IPS-20b (cell line): ENCODE data around the gene CYP2A6.
"Not testable (repeated sequence)": the region's sequence is repeated elsewhere in the genome, so short reads cannot be mapped to it uniquely, and the experiment has no call there.

Experiments
- H3K27ac ChIP-seq: one replicate; pipeline ENCODE4 v1.5.1; 2013; ENCODE audit warnings: low read length
- H3K27me3 ChIP-seq: 2 replicates; pipeline ENCODE4 v1.6.1; 2013; ENCODE audit warnings: mild to moderate bottlenecking, low read length, inconsistent platforms; ENCODE audit not compliant: insufficient read depth
- H3K36me3 ChIP-seq: 2 replicates; pipeline ENCODE4 v1.6.1; 2013; ENCODE audit warnings: low read depth, mild to moderate bottlenecking, inconsistent platforms, low read length, moderate library complexity; ENCODE audit not compliant: insufficient read depth
- H3K4me1 ChIP-seq: 2 replicates; pipeline ENCODE4 v1.6.1; 2013; ENCODE audit warnings: mild to moderate bottlenecking, control low read depth, inconsistent platforms, low read length, moderate library complexity; ENCODE audit not compliant: insufficient read depth
- H3K4me3 ChIP-seq: 2 replicates; pipeline ENCODE4 v1.5.1; 2013; ENCODE audit warnings: mild to moderate bottlenecking, low read length, inconsistent platforms
- H3K9ac ChIP-seq: 2 replicates; pipeline ENCODE4 v1.6.1; 2013; ENCODE audit warnings: low read depth, mild to moderate bottlenecking, inconsistent platforms, low read length, moderate library complexity
- H3K9me3 ChIP-seq: 2 replicates; pipeline ENCODE4 v1.6.1; 2013; ENCODE audit warnings: mild to moderate bottlenecking, low read depth, low read length, inconsistent platforms; ENCODE audit not compliant: insufficient read depth

Gene CYP2A6

DNA sequence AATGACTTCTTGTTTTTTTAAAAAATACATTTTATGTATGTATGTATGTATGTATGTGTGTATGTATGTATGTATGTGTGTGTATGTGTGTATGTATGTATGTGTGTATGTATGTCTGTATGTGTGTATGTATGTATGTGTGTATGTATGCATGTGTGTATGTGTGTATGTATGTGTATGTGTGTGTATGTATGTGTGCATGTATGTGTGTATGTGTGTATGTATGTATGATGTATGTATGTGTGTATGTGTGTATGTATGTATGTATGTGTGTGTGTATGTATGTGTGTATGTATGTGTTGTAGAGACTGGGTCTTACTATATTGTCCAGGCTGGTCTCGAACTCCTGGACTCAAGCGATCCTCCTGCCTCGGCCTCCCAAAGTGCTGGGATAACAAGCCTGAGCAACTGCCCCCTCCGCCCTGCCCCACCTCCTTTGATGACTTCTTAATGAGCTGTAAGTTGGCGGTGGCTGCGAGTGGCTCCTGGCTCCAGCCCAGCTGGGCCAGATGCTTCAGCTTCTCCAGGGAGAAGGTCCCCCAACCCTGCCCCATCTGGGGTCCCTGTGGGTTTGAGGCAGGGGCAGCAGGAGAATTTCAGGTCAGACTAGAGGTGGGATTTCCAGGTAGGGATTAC, 24.7 kb downstream of the CYP2A6 start:
- H3K4me3 ChIP-seq, H3K27ac ChIP-seq, H3K4me1 ChIP-seq, H3K9ac ChIP-seq, H3K36me3 ChIP-seq, H3K9me3 ChIP-seq, H3K27me3 ChIP-seq: not testable (repeated sequence)

DNA sequence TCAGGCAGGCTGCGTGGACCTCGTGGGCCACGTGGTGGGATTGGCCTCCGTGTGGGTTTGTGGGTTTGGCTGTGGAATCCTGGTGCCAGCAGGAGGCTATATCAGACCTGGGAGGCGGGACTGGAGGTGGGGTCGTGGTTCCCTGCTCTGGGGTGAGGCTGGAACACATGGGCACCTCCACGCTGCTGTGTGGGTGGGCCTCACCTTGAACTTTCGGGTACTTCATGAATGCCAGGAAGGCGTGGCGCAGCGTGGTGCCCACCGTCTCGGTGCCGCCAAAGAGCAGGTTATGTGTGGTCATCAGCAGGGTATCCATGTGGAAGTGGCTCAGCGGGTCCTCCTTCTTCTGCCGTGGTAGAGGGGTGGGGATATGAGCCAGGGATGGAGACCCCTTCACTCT, 25.3 kb downstream of the CYP2A6 start:
- H3K36me3 ChIP-seq, H3K27me3 ChIP-seq, H3K27ac ChIP-seq, H3K4me1 ChIP-seq, H3K9ac ChIP-seq, H3K9me3 ChIP-seq, H3K4me3 ChIP-seq: not testable (repeated sequence)

DNA sequence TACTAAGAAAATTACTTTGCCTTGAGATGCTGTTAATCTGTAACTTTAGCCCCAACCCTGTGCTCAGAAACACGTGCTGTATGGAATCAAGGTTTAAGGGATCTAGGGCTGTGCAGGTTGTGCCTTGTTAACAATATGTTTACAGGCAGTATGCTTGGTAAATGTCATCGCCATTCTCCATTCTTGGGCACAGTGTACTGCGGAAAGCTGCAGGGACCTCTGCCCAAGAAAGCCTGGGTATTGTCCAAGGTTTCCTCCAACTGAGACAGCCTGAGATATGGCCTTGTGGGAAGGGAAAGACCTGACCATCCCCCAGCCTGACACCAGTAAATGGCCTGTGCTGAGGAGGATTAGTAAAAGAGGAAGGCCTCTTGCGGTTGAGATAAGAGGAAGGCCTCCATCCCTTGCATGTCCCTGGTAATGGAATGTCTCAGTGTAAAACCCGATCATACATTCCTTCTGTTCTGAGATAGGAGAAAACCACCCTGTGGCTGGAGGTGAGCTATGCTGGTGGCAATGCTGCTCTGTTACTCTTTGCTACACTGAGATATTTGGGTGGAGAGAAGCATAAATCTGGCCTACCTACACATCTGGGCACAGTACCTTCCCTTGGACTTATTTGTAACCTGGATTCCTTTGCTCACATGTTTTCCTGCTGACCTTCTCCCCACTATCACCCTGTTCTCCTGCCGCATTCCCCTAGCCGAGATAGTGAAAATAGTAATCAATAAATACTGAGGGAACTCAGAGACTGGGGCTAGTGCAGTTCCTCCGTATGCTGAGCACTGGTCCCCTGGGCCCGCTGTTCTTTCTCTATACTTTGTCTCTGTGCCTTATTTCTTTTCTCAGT, 27.3 kb downstream of the CYP2A6 start:
- H3K36me3 ChIP-seq, H3K9ac ChIP-seq, H3K9me3 ChIP-seq, H3K4me3 ChIP-seq, H3K4me1 ChIP-seq, H3K27ac ChIP-seq, H3K27me3 ChIP-seq: not testable (repeated sequence)

DNA sequence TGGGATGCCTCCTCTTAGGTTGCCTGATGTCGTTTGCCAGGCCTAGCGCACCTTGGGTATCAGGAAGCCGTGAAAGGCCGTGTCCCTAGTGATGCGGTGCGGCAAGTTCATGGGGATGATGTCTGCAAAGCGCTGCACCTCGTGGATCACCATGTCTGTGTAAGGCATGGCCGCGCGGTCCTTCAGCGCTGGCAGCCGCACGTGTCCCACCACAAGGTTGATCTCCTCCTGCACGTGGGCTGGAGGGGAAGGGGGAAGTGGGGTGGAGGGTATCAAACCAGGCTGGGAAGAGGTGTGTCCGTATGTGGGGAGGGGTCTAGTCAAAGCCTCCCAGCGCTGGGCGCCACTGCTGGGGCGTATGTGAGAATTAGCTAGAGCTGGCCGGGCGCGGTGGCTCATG, 28.1 kb downstream of the CYP2A6 start:
- Histone ChIP-seq H3K9me3 (no peaks in the 10 kb centered on the region), H3K9ac (no peak overlapping the region), H3K4me1 (no peaks in the 10 kb centered on the region), H3K27ac (no peak overlapping the region), H3K36me3 (no peaks in the 10 kb centered on the region), H3K27me3 (peaks cover 12% of the 10 kb centered on the region), H3K4me3 (no peak overlapping the region)

DNA sequence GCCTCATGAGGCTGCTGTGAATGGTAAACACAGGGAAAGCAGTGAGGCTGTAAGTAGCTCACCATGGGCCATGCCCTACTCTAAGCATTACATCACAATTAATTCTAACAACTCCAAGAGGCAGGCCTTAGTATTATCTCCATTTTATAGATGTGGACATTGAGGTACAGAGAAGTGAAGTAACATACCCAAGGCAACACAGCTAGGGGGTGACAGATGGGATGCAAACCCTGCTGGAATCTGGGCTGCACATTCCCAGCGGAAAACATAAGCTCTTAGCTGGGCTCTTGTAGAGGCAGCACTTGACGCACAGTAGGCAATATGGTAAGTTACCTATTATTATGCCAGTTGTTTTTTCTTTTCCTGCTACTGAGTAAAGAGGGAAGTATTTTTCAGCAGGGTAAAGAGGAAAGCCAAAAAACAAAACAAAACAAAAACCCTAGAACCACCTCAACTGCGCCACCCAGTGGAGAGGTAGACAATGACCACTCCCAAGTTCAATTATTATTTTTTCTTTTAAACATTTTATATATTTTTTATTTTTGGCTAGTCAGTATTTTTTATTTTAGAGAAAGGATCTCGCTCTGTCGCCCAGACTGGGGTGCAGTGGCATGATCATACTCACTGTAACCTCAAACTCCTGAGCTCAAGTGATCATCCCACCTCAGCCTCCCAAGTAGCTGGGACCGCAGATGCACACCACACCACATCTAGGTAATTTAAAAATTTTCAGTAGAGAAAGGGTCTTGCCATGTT, 30.6 kb downstream of the CYP2A6 start:
- not testable (repeated sequence) for H3K9me3 ChIP-seq, H3K4me3 ChIP-seq, H3K9ac ChIP-seq, H3K27ac ChIP-seq, H3K4me1 ChIP-seq, H3K36me3 ChIP-seq
- H3K27me3 ChIP-seq: peaks cover 21% of the 10 kb centered on the region

DNA sequence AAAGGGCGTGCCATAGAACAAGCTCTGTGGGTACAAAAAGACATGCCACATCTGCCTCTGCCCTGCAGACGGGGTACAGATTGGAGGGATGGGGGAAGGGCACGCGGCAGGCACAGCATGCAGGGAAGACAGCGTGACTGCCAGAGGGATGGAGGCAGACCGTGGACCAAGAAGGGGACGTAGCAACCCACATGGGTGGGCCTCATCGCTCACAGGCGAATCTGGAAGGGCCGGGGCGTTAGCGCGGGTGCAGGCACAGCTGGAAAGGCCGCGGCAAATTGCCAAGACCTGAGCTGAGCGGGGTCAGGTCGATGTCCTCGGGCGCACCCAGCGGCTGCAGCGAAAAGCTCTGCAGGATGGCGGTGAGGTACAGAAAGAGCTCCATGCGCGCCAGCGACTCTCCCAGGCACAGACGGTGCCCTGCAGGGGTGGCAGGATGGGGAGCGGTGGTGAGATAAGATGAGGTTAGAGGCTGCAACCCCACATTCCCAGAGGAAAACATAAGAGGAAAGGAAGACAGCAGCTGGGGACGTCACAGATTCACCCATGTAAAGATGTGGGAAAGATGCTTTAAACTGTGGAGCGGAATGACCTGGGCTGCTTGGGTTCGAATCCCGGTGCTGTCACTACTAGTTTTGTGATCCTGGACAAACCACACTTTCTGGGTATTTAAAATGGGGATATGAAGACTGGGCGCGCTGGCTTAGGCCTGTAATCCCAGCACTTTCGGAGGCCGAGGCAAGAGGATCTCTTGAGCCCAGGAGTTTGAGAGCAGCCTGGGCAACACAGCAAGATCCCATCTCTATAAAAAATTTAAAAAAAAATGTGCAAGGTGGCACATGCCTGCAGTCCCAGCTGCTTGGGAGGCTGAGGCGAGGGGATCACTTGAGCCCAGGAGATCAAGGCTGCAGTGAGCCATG, 31.5 kb downstream of the CYP2A6 start:
- H3K27ac ChIP-seq, H3K9ac ChIP-seq, H3K4me1 ChIP-seq, H3K36me3 ChIP-seq, H3K9me3 ChIP-seq: not testable (repeated sequence)
- Histone ChIP-seq H3K4me3 (peak overlapping the region; percentile 43; the same call in 1 of the 2 replicates), H3K27me3 (peaks cover 21% of the 10 kb centered on the region)

DNA sequence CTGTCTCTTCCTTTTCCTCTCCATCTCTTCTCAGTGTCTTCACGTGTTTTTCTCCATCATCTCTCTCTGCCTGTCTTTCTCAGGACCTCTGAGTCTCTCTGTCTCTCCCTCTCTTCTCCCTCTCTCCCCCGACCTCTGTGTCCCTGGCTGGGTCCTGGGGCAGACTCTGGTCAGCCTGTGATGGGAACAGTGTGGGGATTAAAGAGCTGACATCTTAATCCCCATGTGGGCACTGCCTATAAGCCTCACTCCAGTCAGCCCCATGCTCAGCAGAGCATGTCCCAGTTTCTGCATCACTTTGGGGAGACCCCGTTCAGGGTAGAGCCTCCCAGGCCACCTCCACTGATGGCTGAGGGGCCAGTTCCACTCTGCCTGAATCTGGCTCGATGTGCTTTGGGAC, 35.0 kb downstream of the CYP2A6 start:
- Histone ChIP-seq H3K9me3 (no peaks in the 10 kb centered on the region), H3K4me3 (no peak overlapping the region), H3K4me1 (no peaks in the 10 kb centered on the region; the same call in 1 of the 2 replicates), H3K27me3 (peaks cover 39% of the 10 kb centered on the region), H3K27ac (no peak overlapping the region), H3K36me3 (no peaks in the 10 kb centered on the region), H3K9ac (no peak overlapping the region)

DNA sequence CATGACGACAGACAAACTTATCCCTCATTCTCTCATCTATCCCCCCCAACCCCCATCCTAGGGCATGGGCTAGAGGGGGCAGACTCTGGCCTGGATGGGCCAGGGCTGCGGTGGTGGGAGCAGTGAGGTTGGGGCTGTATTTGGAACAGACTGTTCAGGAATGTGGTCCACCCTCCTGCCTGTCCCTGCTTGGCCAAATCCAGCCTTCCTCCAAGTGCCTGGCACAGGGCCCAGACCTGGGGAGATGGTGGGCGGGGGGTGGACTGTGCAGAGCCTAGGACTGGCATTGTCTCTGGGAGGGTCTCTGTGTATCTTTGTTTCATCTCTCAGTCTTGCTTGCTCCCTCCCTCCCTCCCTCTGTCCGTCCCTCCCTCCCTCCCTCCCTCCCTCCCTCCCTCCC, 37.1 kb downstream of the CYP2A6 start:
- Histone ChIP-seq H3K9ac (no peak overlapping the region), H3K27me3 (peaks cover 36% of the 10 kb centered on the region), H3K36me3 (peaks cover 17% of the 10 kb centered on the region), H3K4me1 (no peaks in the 10 kb centered on the region; the same call in 1 of the 2 replicates), H3K4me3 (no peak overlapping the region), H3K27ac (no peak overlapping the region), H3K9me3 (no peaks in the 10 kb centered on the region)

DNA sequence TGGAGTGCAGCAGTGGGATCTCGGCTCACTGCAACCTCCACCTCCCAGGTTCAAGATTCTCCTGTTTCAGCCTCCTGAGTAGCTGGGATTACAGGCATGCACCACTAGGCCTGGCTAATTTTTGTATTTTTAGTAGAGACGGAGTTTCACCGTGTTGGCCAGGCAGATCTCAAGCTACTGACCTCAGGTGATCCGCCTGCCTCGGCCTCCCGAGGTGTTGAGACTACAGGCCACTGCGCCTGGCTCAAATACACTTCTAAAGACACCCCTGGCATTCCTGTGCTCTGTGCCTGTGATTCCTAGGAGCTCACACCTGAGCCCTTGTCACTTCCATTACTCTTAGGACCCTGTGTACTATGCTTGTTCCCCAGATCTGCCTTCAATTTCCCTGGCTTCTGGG, 37.7 kb downstream of the CYP2A6 start:
- H3K9me3 ChIP-seq, H3K4me1 ChIP-seq, H3K27ac ChIP-seq, H3K9ac ChIP-seq: not testable (repeated sequence)
- peaks cover 30% of the 10 kb centered on the region for H3K27me3 ChIP-seq
- peak overlapping the region; percentile 66; the same call in 1 of the 2 replicates for H3K4me3 ChIP-seq
- H3K36me3 ChIP-seq: peaks cover 23% of the 10 kb centered on the region

DNA sequence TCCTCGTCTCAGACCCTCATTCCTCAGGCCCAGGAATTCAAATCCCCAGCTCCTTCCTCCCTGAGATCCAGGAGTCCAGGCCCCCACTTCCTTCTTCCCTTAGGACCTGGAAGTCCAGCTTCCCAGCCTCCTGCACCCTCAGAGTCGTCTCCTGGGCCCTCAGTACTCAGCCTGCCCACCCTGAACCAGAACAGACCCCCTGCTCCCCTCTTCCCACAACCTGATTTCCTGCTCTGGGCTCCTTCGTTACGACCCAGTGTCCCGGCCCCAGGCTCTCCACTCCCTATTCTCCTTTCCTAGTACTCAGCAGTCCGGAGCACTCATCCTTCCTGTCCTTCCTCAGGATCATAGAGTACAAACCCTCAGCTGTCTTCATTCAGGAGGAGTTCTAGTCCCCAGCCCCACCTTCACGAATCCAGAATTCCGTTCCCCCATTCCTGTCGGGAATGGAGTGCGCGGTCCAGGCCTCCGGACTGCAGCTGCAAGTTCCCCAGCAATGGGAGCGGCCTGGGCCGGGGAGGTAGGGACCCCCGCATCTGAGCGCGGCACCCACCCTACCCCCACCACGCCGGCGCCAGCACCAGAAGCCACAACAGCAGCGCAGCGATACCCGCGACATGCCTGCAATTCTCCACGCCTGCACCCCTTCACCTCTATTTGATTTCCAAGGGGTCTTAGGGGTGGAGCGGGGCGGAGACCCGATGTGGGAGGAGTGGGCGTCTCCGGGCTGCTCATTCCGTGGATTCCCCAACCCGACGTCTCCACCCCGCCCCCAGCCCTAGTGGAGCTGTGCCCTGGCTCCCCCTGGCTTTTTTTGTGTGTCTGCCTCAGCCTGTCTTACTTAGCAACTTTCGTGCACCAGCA, 38.5 kb downstream of the CYP2A6 start:
- Histone ChIP-seq H3K27ac (no peak overlapping the region), H3K9ac (peak overlapping the region; percentile 61; the same call in 1 of the 2 replicates), H3K9me3 (no peaks in the 10 kb centered on the region), H3K4me1 (peaks cover 5% of the 10 kb centered on the region), H3K36me3 (peaks cover 29% of the 10 kb centered on the region), H3K4me3 (peak overlapping the region; percentile 66), H3K27me3 (peaks cover 25% of the 10 kb centered on the region)
